KBM-7 (cell line): Measurements from ENCODE around the gene RAB39A.
A peak's percentile ranks its signal among the peaks of the same experiment; 100 is the strongest.
"Not testable (repeated sequence)": the region's sequence is repeated elsewhere in the genome, so short reads cannot be mapped to it uniquely, and the experiment has no call there.

Experiments
- DNase-seq: peaks from one replicate; pipeline ENCODE4 v3.0.0-alpha.2; 2015
- in situ Hi-C: fragments of 300-500 bp; cut with MboI; formaldehyde crosslinking; loops from 2 replicates; pipeline ENCODE4 v1.14.3; 2020; ENCODE audit warnings: low sequenced_read_pairs, low pct_unique_long_range_greater_than_20kb, mixed read lengths

The RAB39A gene

GRCh38 chr11:107928046-107928766 lies at the start of gene RAB39A:
Gene RAB39A, plus strand, starts transcription at chr11:107928448. Its CDS starts 121 bp downstream, at chr11:107928569.
- in situ Hi-C loops, result no loop called here
- DNase-seq, result peak; percentile 98

- DNase-seq, result not testable (repeated sequence)
- in situ Hi-C loops, result loop anchor here (25.0 kb wide), 1 partner anchor 319 kb away; the partner anchor contains the start of gene ALKBH8
Measured at GRCh38 chr11:107881471-107881870, 46.8 kb upstream of the RAB39A start.

GRCh38 chr11:107882095-107882820 lies 46.0 kb upstream of the RAB39A start:
- no peak for DNase-seq
- in situ Hi-C loops, result loop anchor here (25.0 kb wide), 1 partner anchor 320 kb away; the partner anchor contains the start of gene ALKBH8

- in situ Hi-C loops, result loop anchor here (25.0 kb wide), 1 partner anchor 336 kb away; the partner anchor contains the start of gene ALKBH8
Measured at GRCh38 chr11:107898270-107898669, 30.0 kb upstream of the RAB39A start.

GRCh38 chr11:107908211-107908610 lies 20.0 kb upstream of the RAB39A start:
- DNase-seq, result no peak
- in situ Hi-C loops, result no loop called here

More at GRCh38 chr11:107898270-107898669, 30.0 kb upstream of the RAB39A start:
- peak; percentile 47 for DNase-seq

- DNase-seq, in situ Hi-C loops: not testable (repeated sequence)
Measured at GRCh38 chr11:107912415-107912814, 15.8 kb upstream of the RAB39A start.

GRCh38 chr11:107915229-107915628 lies 13.0 kb upstream of the RAB39A start:
- no peak for DNase-seq
- in situ Hi-C loops, result no loop called here

GRCh38 chr11:107916671-107917241 lies 11.5 kb upstream of the RAB39A start:
- DNase-seq, result no peak
- in situ Hi-C loops, result no loop called here

- DNase-seq, result no peak
- in situ Hi-C loops, result no loop called here
Measured at GRCh38 chr11:107921997-107922396, 6.3 kb upstream of the RAB39A start.

- DNase-seq, in situ Hi-C loops: not testable (repeated sequence)
Measured at GRCh38 chr11:107923519-107923918, 4.7 kb upstream of the RAB39A start.

- DNase-seq, result no peak
- in situ Hi-C loops, result no loop called here
Measured at GRCh38 chr11:107924306-107924705, 3.9 kb upstream of the RAB39A start.

GRCh38 chr11:107927559-107927958 lies 689 bp upstream of the RAB39A start:
- no peak for DNase-seq
- in situ Hi-C loops, result no loop called here

- in situ Hi-C loops, result no loop called here
- DNase-seq, result no peak
Measured at GRCh38 chr11:107928767-107929507, 689 bp downstream of the RAB39A start.

- DNase-seq, result no peak
- in situ Hi-C loops, result no loop called here
Measured at GRCh38 chr11:107929611-107930200, 1.5 kb downstream of the RAB39A start.

GRCh38 chr11:107931206-107931605 lies 3.0 kb downstream of the RAB39A start:
- in situ Hi-C loops, result no loop called here
- no peak for DNase-seq

- in situ Hi-C loops, result no loop called here
- no peak for DNase-seq
Measured at GRCh38 chr11:107947904-107948303, 19.7 kb downstream of the RAB39A start.

- in situ Hi-C loops, DNase-seq: not testable (repeated sequence)
Measured at GRCh38 chr11:107948328-107948727, 20.1 kb downstream of the RAB39A start.

- in situ Hi-C loops, result no loop called here
- DNase-seq, result no peak
Measured at GRCh38 chr11:107951155-107951554, 22.9 kb downstream of the RAB39A start.

- in situ Hi-C loops, result no loop called here
- no peak for DNase-seq
Measured at GRCh38 chr11:107953446-107953845, 25.2 kb downstream of the RAB39A start.
